Lung (tissue), 12 donors: ENCODE data around the gene RXRA. TPM values are rescaled to one million over a fixed set of nuclear protein-coding genes. Genes with fewer than 3 reads are reported as not detected.

Experiments
- ATAC-seq: fragments of 200-7000 bp; cut with Tn5 transposase; one replicate; pipeline ENCODE4 v1.9.1; 2020; ENCODE audit warnings: moderate number of reproducible peaks; ENCODE audit not compliant: insufficient read depth, low FRiP score
- DNase-seq, 3 donors: peaks; one replicate each; pipeline ENCODE4 v3.0.0-alpha.2; 2013 to 2017
- H3K27ac ChIP-seq, 2 donors: one replicate each; pipeline ENCODE4 v1.5.1; 2013; ENCODE audit warnings: mild to moderate bottlenecking in 2 of 2, moderate library complexity in 2 of 2, control low read depth in 1 of 2, inconsistent platforms in 1 of 2, low read depth in 1 of 2, low read length in 1 of 2
- H3K27me3 ChIP-seq, 3 donors: one replicate each; pipeline ENCODE4 v1.5.1; 2013; ENCODE audit warnings: low read length in 2 of 3; ENCODE audit not compliant: control insufficient read depth in 3 of 3, insufficient read depth in 3 of 3
- H3K36me3 ChIP-seq, 4 donors: one replicate each; pipeline ENCODE4 v1.5.1; 2013; ENCODE audit warnings: low read length in 4 of 4, mild to moderate bottlenecking in 1 of 4, moderate library complexity in 1 of 4; ENCODE audit not compliant: control insufficient read depth in 4 of 4, insufficient read depth in 4 of 4
- H3K4me1 ChIP-seq, 5 donors: one replicate each; pipeline ENCODE4 v1.5.1; 2013; ENCODE audit warnings: low read length in 5 of 5, mild to moderate bottlenecking in 2 of 5, moderate library complexity in 1 of 5; ENCODE audit not compliant: control insufficient read depth in 5 of 5, insufficient read depth in 5 of 5
- H3K4me3 ChIP-seq: one replicate; pipeline ENCODE4 v1.5.1; 2013; ENCODE audit warnings: mild to moderate bottlenecking, control low read depth, moderate library complexity
- H3K9ac ChIP-seq, 2 donors: one replicate each; pipeline ENCODE4 v1.5.1; 2013; ENCODE audit warnings: low read length in 2 of 2, control low read depth in 1 of 2; ENCODE audit not compliant: insufficient read depth in 1 of 2
- H3K9me3 ChIP-seq, 4 donors: one replicate each; pipeline ENCODE4 v1.5.1; 2013; ENCODE audit warnings: low read length in 3 of 4, mild to moderate bottlenecking in 1 of 4, moderate library complexity in 1 of 4; ENCODE audit not compliant: control insufficient read depth in 4 of 4, insufficient read depth in 3 of 4
- WGBS, 2 donors: extraction: QIAGEN DNeasy Blood & Tissue Kit; methylation state at CpG; one replicate each; pipeline ENCODE4 v1.1.7; 2013; 5-methylcytosine and 5-hydroxymethylcytosine counted together
- polyA plus RNA-seq, 2 donors: library from polyadenylated mRNA; stranded (reverse); fragments of 200-250 nt; gene quantifications; one replicate each; pipeline ENCODE4 v1.2.1, GENCODE V29; 2013
- total RNA-seq, 2 donors: library from RNA; depleted of rRNA in 1 of 2; stranded (reverse); fragments of >200 nt in 1 of 2; gene quantifications; one replicate each; pipeline ENCODE4 v1.2.1, GENCODE V29; 2014 to 2021
- TF ChIP-seq, protein P1 (sequence below): IDR thresholded peaks from 2 replicates; pipeline ENCODE4 v1.5.1; 2012; ENCODE audit warnings: mild to moderate bottlenecking; ENCODE audit errors: control extremely low read depth, extremely low read depth
- donor health status: control.
- donor health status: control.
- donor health status: Bipolar disorder and iron deficiency.
- donor health status: healthy.
- donor health status: DM: yes; HTN: yes; CAD: no.

Gene RXRA
- total and polyA plus RNA-seq, 4 donors = 24.2 to 85.2 (median 52.2) TPM

GRCh38 chr9:134346840-134347583 lies 20.8 kb downstream of the RXRA start:
- Histone ChIP-seq H3K9me3 (no peaks in the 10 kb centered on the region), H3K9ac (no peak overlapping the region), H3K4me3 (no peak overlapping the region), H3K27ac (no peak overlapping the region), H3K36me3 (no peaks in the 10 kb centered on the region), H3K4me1 (peaks cover 0 to 62% (median 36%) of the 10 kb centered on the region in 5 donors), H3K27me3 (no peaks in the 10 kb centered on the region)
- TF ChIP-seq, protein P1, sequence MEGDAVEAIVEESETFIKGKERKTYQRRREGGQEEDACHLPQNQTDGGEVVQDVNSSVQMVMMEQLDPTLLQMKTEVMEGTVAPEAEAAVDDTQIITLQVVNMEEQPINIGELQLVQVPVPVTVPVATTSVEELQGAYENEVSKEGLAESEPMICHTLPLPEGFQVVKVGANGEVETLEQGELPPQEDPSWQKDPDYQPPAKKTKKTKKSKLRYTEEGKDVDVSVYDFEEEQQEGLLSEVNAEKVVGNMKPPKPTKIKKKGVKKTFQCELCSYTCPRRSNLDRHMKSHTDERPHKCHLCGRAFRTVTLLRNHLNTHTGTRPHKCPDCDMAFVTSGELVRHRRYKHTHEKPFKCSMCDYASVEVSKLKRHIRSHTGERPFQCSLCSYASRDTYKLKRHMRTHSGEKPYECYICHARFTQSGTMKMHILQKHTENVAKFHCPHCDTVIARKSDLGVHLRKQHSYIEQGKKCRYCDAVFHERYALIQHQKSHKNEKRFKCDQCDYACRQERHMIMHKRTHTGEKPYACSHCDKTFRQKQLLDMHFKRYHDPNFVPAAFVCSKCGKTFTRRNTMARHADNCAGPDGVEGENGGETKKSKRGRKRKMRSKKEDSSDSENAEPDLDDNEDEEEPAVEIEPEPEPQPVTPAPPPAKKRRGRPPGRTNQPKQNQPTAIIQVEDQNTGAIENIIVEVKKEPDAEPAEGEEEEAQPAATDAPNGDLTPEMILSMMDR = no peak
- WGBS, 2 donors = 81% methylated on average over 21 of the region's 21 CpGs
- ATAC-seq = no peak
- no peak for DNase-seq

- DNase-seq (no peak), ATAC-seq (no peak)
- TF ChIP-seq, protein P1 = no peak
- H3K4me3 ChIP-seq = no peak overlapping the region
- 91 to 94% methylated on average over 10 of the region's 10 CpGs for WGBS, 2 donors
- H3K9ac ChIP-seq = no peak overlapping the region
- H3K27ac ChIP-seq = no peak overlapping the region
- H3K4me1 ChIP-seq = peaks cover 0 to 56% (median 37%) of the 10 kb centered on the region in 5 donors
- no peaks in the 10 kb centered on the region for H3K27me3 ChIP-seq
- no peaks in the 10 kb centered on the region for H3K9me3 ChIP-seq
- no peaks in the 10 kb centered on the region for H3K36me3 ChIP-seq
Measured at GRCh38 chr9:134347996-134348395, 21.7 kb downstream of the RXRA start.

GRCh38 chr9:134348404-134349155 lies 22.3 kb downstream of the RXRA start:
- Histone ChIP-seq H3K36me3 (no peaks in the 10 kb centered on the region), H3K27me3 (no peaks in the 10 kb centered on the region), H3K9ac (no peak overlapping the region), H3K4me3 (no peak overlapping the region), H3K4me1 (peaks cover 0 to 55% (median 37%) of the 10 kb centered on the region in 5 donors), H3K9me3 (no peaks in the 10 kb centered on the region), H3K27ac (no peak overlapping the region)
- TF ChIP-seq, protein P1 = no peak
- ATAC-seq (no peak), DNase-seq (no peak)
- 89 to 94% methylated on average over 30 of the region's 30 CpGs for WGBS, 2 donors
